Body of pancreas (tissue), 4 donors: ENCODE results near the gene PREX1.

ENCODE experiments used
- POLR2A ChIP-seq, 3 donors: fragments of 450-650 bp; IDR thresholded peaks; one replicate each; pipeline ENCODE4 v1.6.1; 2016; ENCODE audit warnings: antibody characterized with exemption in 3 of 3, mild to moderate bottlenecking in 2 of 3
- TF ChIP-seq, protein P1 (sequence below), 7 experiments: fragments of 450-650 bp in 4 of 7; fragments of 200-600 bp in 3 of 7; sonication (generic) in 3 of 7; IDR thresholded peaks; one replicate each; pipeline ENCODE4 v1.5.1; 2016 to 2019; ENCODE audit warnings: antibody characterized with exemption in 7 of 7

DNA sequence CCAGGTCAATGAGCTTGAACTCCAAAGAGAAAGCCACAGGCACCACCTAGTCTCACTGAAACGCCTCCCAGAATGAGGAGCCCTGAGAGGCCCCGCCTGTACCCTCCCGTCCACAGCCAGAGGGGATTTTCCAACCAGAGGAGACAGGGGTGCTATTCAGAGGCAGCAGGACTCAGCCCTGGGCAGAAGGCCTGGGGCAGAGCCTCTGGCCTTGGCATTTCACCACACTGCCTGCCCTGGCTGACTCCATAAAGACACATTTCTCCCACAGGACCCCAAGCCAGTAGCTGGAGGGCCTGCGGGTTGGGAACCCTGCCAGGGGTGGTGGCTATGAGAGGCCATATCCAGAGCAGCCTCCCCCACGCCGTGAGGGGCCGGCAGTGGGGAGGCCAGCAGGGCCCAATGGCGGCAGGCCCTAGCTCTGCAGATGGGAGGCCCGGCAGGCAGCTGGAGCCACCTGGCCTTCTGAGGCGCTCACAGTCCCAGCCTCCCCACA, 159.3 kb downstream of the PREX1 start:
- TF ChIP-seq, protein P1, sequence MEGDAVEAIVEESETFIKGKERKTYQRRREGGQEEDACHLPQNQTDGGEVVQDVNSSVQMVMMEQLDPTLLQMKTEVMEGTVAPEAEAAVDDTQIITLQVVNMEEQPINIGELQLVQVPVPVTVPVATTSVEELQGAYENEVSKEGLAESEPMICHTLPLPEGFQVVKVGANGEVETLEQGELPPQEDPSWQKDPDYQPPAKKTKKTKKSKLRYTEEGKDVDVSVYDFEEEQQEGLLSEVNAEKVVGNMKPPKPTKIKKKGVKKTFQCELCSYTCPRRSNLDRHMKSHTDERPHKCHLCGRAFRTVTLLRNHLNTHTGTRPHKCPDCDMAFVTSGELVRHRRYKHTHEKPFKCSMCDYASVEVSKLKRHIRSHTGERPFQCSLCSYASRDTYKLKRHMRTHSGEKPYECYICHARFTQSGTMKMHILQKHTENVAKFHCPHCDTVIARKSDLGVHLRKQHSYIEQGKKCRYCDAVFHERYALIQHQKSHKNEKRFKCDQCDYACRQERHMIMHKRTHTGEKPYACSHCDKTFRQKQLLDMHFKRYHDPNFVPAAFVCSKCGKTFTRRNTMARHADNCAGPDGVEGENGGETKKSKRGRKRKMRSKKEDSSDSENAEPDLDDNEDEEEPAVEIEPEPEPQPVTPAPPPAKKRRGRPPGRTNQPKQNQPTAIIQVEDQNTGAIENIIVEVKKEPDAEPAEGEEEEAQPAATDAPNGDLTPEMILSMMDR (IDR thresholded peaks at IDR 0.05): no peak
- no peak for TF ChIP-seq POLR2A (IDR thresholded peaks at IDR 0.05)
